Measurements from ENCODE around the gene MLLT3. TPM values are rescaled to one million over a fixed set of nuclear protein-coding genes. Genes with fewer than 3 reads are reported as not detected.

The MLLT3 gene
- total and polyA plus RNA-seq, 2 donors (not counting 1 experiment from before 2014, with no cell fraction given), result 37.3 to 43.8 TPM

DNA sequence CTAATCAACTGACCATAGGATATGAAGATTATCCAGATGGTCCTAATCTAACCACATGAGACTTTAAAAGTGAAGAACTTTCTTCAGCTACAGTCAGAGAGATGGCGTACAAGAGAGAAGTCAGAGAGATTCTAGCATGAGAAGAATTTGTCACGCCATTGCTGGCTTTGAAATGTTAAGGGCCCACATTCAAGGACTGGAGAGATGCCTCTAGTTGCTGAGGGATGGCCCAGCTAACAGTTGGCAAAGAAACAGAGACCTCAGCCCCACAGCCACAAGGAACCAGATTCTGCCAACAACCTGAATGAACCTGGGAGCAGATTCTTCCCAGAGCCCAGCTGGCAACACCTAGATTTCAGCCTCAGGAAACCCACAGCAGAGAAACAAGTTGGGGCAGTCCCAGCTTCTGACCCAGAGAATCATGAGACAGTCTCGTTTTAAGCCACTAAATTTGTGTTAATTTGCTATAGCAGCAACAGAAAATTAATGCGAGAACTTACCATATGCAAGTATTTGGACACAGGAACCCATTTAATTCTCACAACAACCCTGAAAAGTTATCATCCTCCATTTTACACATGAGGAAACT is 132.0 kb downstream of the MLLT3 start:
- Histone ChIP-seq H3K9me3 (ENCODE audit: control insufficient read depth, insufficient read depth, low read depth, low read length) (no peaks in the 10 kb centered on the region), H3K79me2 (ENCODE audit: control insufficient read depth, insufficient read depth, low read length) (no peaks in the 10 kb centered on the region), H3K9ac (ENCODE audit: insufficient read depth, low read length) (no peak overlapping the region), H3K4me2 (ENCODE audit: extremely low read depth, insufficient read depth, low read length) (no peak overlapping the region), H2AFZ (ENCODE audit: low read length) (no peak overlapping the region), H3K4me1 (ENCODE audit: control insufficient read depth, extremely low read depth, insufficient read depth, low read length) (no peaks in the 10 kb centered on the region), H3K36me3 (ENCODE audit: control insufficient read depth, insufficient read depth, low read length) (no peaks in the 10 kb centered on the region), H3K27me3 (ENCODE audit: control insufficient read depth, insufficient read depth, low read length) (no peaks in the 10 kb centered on the region), H4K20me1 (ENCODE audit: control insufficient read depth, extremely low read depth, insufficient read depth, low read length) (no peaks in the 10 kb centered on the region), H3K4me3 (replicated peaks in 1 of 4; ENCODE audit: control extremely low read depth in 1 of 4, insufficient read depth in 1 of 4, low read depth in 3 of 4, low read length in 4 of 4) (no peak overlapping the region), H3K27ac (ENCODE audit: insufficient read depth, low read length) (no peak overlapping the region)
- no peak for DNase-seq (ENCODE audit: low read depth in 2 of 2)
- TF ChIP-seq, protein P1, sequence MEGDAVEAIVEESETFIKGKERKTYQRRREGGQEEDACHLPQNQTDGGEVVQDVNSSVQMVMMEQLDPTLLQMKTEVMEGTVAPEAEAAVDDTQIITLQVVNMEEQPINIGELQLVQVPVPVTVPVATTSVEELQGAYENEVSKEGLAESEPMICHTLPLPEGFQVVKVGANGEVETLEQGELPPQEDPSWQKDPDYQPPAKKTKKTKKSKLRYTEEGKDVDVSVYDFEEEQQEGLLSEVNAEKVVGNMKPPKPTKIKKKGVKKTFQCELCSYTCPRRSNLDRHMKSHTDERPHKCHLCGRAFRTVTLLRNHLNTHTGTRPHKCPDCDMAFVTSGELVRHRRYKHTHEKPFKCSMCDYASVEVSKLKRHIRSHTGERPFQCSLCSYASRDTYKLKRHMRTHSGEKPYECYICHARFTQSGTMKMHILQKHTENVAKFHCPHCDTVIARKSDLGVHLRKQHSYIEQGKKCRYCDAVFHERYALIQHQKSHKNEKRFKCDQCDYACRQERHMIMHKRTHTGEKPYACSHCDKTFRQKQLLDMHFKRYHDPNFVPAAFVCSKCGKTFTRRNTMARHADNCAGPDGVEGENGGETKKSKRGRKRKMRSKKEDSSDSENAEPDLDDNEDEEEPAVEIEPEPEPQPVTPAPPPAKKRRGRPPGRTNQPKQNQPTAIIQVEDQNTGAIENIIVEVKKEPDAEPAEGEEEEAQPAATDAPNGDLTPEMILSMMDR (conservative IDR thresholded peaks at IDR 0.05 in 1 of 2, IDR thresholded peaks at IDR 0.05 in 1 of 2; ENCODE audit: low read depth in 1 of 2, low read length in 2 of 2), result no peak
- TF ChIP-seq EZH2 (IDR thresholded peaks at IDR 0.05; ENCODE audit: low read length, missing control alignments), result no peak

DNA sequence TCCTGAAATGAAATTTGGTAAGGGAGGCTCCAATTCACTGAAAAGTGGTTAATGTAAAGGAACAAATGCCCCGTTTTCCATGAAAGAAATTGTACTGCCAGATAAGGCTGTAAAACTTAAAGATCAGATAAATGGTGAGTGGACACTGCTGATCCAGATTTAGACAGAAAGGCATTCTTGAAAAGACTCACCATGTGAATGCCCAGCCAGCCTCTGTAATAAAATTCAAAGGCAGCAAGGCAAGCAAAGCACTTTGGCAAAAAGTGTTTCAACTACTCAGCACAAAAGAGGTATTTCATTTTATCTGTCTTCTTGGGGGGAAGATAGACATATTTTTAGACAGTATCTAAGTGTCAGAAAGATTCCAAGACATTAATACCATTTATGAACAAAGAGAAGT is 133.6 kb downstream of the MLLT3 start:
- H2AFZ ChIP-seq (ENCODE audit: low read length), result no peak overlapping the region
- H3K36me3 ChIP-seq (ENCODE audit: control insufficient read depth, insufficient read depth, low read length), result no peaks in the 10 kb centered on the region
- no peak for DNase-seq (ENCODE audit: low read depth in 2 of 2)
- no peak for TF ChIP-seq EZH2 (IDR thresholded peaks at IDR 0.05; ENCODE audit: low read length, missing control alignments)
- TF ChIP-seq, protein P1 (conservative IDR thresholded peaks at IDR 0.05 in 1 of 2, IDR thresholded peaks at IDR 0.05 in 1 of 2; ENCODE audit: low read depth in 1 of 2, low read length in 2 of 2), result no peak
- no peak overlapping the region for H3K27ac ChIP-seq (ENCODE audit: insufficient read depth, low read length)
- H4K20me1 ChIP-seq (ENCODE audit: control insufficient read depth, extremely low read depth, insufficient read depth, low read length), result no peaks in the 10 kb centered on the region
- no peaks in the 10 kb centered on the region for H3K79me2 ChIP-seq (ENCODE audit: control insufficient read depth, insufficient read depth, low read length)
- H3K9ac ChIP-seq (ENCODE audit: insufficient read depth, low read length), result no peak overlapping the region
- no peak overlapping the region for H3K4me3 ChIP-seq (replicated peaks in 1 of 4; ENCODE audit: control extremely low read depth in 1 of 4, insufficient read depth in 1 of 4, low read depth in 3 of 4, low read length in 4 of 4)
- no peaks in the 10 kb centered on the region for H3K27me3 ChIP-seq (ENCODE audit: control insufficient read depth, insufficient read depth, low read length)
- H3K9me3 ChIP-seq (ENCODE audit: control insufficient read depth, insufficient read depth, low read depth, low read length), result no peaks in the 10 kb centered on the region
- H3K4me1 ChIP-seq (ENCODE audit: control insufficient read depth, extremely low read depth, insufficient read depth, low read length), result no peaks in the 10 kb centered on the region
- H3K4me2 ChIP-seq (ENCODE audit: extremely low read depth, insufficient read depth, low read length), result no peak overlapping the region

DNA sequence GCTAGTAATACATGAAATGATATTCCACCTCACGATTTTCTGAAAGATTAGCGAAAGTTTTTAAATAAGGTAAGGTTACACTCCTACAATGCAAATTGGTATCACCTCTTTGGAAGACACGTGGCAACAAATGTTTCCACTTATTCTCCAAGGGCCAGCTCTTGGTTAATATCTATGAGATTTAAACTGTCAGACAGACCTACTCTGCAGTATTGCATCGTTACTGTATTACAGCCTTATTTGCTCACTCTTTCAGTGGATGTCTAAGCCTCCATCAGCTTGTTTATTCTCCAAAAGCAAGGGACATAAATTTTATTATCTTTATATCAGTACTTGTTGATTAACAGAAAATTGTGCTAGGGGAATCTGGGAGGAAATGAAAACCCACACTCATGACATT is 135.7 kb downstream of the MLLT3 start:
- H3K4me3 ChIP-seq (replicated peaks in 1 of 4; ENCODE audit: control extremely low read depth in 1 of 4, insufficient read depth in 1 of 4, low read depth in 3 of 4, low read length in 4 of 4), result no peak overlapping the region
- no peaks in the 10 kb centered on the region for H3K27me3 ChIP-seq (ENCODE audit: control insufficient read depth, insufficient read depth, low read length)
- no peak for DNase-seq (ENCODE audit: low read depth in 2 of 2)
- H3K36me3 ChIP-seq (ENCODE audit: control insufficient read depth, insufficient read depth, low read length), result no peaks in the 10 kb centered on the region
- no peak overlapping the region for H3K9ac ChIP-seq (ENCODE audit: insufficient read depth, low read length)
- no peaks in the 10 kb centered on the region for H3K9me3 ChIP-seq (ENCODE audit: control insufficient read depth, insufficient read depth, low read depth, low read length)
- no peaks in the 10 kb centered on the region for H3K4me1 ChIP-seq (ENCODE audit: control insufficient read depth, extremely low read depth, insufficient read depth, low read length)
- H3K4me2 ChIP-seq (ENCODE audit: extremely low read depth, insufficient read depth, low read length), result no peak overlapping the region
- no peak overlapping the region for H3K27ac ChIP-seq (ENCODE audit: insufficient read depth, low read length)
- no peak overlapping the region for H2AFZ ChIP-seq (ENCODE audit: low read length)
- TF ChIP-seq EZH2 (IDR thresholded peaks at IDR 0.05; ENCODE audit: low read length, missing control alignments), result no peak
- TF ChIP-seq, protein P1 (conservative IDR thresholded peaks at IDR 0.05 in 1 of 2, IDR thresholded peaks at IDR 0.05 in 1 of 2; ENCODE audit: low read depth in 1 of 2, low read length in 2 of 2), result no peak
- H4K20me1 ChIP-seq (ENCODE audit: control insufficient read depth, extremely low read depth, insufficient read depth, low read length), result no peaks in the 10 kb centered on the region
- H3K79me2 ChIP-seq (ENCODE audit: control insufficient read depth, insufficient read depth, low read length), result no peaks in the 10 kb centered on the region
